MM.1S (cell line): ENCODE results near the gene MAGEB10.
"Not testable (repeated sequence)": the region's sequence is repeated elsewhere in the genome, so short reads cannot be mapped to it uniquely, and the experiment has no call there.

Source experiments
- DNase-seq: peaks from one replicate; pipeline ENCODE4 v3.0.0-alpha.2; 2015
- H2AFZ ChIP-seq: fragments of 300-600 bp; sonication (generic); 2 replicates; pipeline ENCODE4 v1.6.0; 2016; ENCODE audit warnings: antibody characterized with exemption, low read length
- H3F3A ChIP-seq: fragments of 300-600 bp; sonication (generic); 2 replicates; pipeline ENCODE4 v1.6.1; 2016; ENCODE audit warnings: mild to moderate bottlenecking, antibody characterized with exemption, low read length, moderate library complexity, mixed read lengths; ENCODE audit not compliant: insufficient read depth
- H3K27ac ChIP-seq: fragments of 300-600 bp; sonication (generic); 2 replicates; pipeline ENCODE4 v1.5.1; 2016; ENCODE audit warnings: mild to moderate bottlenecking, low read length
- H3K27me3 ChIP-seq: fragments of 300-600 bp; sonication (generic); replicated peaks from 2 replicates; pipeline ENCODE4 v1.6.0; 2016; ENCODE audit warnings: low read length; ENCODE audit not compliant: insufficient read depth
- H3K36me3 ChIP-seq: fragments of 300-600 bp; sonication (generic); replicated peaks from 2 replicates; pipeline ENCODE4 v1.6.1; 2016; ENCODE audit warnings: mild to moderate bottlenecking, low read length, mixed read lengths; ENCODE audit not compliant: insufficient read depth
- H3K4me1 ChIP-seq: fragments of 300-600 bp; sonication (generic); 2 replicates; pipeline ENCODE4 v1.6.1; 2016; ENCODE audit warnings: low read length, mixed read lengths
- H3K4me2 ChIP-seq: fragments of 300-600 bp; sonication (generic); 2 replicates; pipeline ENCODE4 v1.6.0; 2016; ENCODE audit warnings: low read depth, low read length
- H3K4me3 ChIP-seq: fragments of 300-600 bp; sonication (generic); 2 replicates; pipeline ENCODE4 v1.5.1; 2016; ENCODE audit warnings: low read length, mixed read lengths
- H3K79me2 ChIP-seq: fragments of 300-600 bp; sonication (generic); 2 replicates; pipeline ENCODE4 v1.6.1; 2016; ENCODE audit warnings: mixed run types, low read length, mixed read lengths
- H3K9ac ChIP-seq: fragments of 300-600 bp; sonication (generic); 2 replicates; pipeline ENCODE4 v1.6.1; 2016; ENCODE audit warnings: low read length, mixed read lengths
- H3K9me2 ChIP-seq: fragments of 300-600 bp; sonication (generic); replicated peaks from 2 replicates; pipeline ENCODE4 v1.6.1; 2016; ENCODE audit warnings: mild to moderate bottlenecking, low read length, mixed read lengths; ENCODE audit not compliant: insufficient read depth
- H3K9me3 ChIP-seq: fragments of 300-600 bp; sonication (generic); replicated peaks from 2 replicates; pipeline ENCODE4 v1.6.1; 2016; ENCODE audit warnings: mild to moderate bottlenecking, low read length, mixed read lengths; ENCODE audit not compliant: insufficient read depth
- H4K20me1 ChIP-seq: fragments of 300-600 bp; sonication (generic); 2 replicates; pipeline ENCODE4 v1.6.1; 2016; ENCODE audit warnings: mild to moderate bottlenecking, low read length, moderate library complexity, mixed read lengths; ENCODE audit not compliant: insufficient read depth
- EZH2 ChIP-seq: fragments of 300-600 bp; sonication (generic); optimal IDR thresholded peaks from 2 replicates; pipeline ENCODE3; 2017; ENCODE audit warnings: low read depth, mild to moderate bottlenecking, antibody characterized with exemption, low read length, mixed read lengths
- EZH2phosphoT487 ChIP-seq: fragments of 300-600 bp; sonication (generic); IDR thresholded peaks from 2 replicates; pipeline ENCODE4 v1.6.1; 2018; ENCODE audit warnings: antibody characterized with exemption, low read length
- TF ChIP-seq, protein P1 (sequence below): fragments of 300-600 bp; sonication (generic); IDR thresholded peaks from 2 replicates; pipeline ENCODE4 v1.5.1; 2016; ENCODE audit warnings: antibody characterized with exemption, low read length, mixed read lengths

The MAGEB10 gene

GRCh38 chrX:27775984-27776383 is 31.8 kb upstream of the MAGEB10 start:
- Histone ChIP-seq H3K4me1 (no peaks in the 10 kb centered on the region), H3K4me2 (no peak overlapping the region), H3K4me3 (no peak overlapping the region), H3K9ac (no peak overlapping the region), H3K36me3 (no peaks in the 10 kb centered on the region), H3K9me2 (no peaks in the 10 kb centered on the region), H3K9me3 (no peaks in the 10 kb centered on the region), H3F3A (no peaks in the 10 kb centered on the region), H4K20me1 (no peaks in the 10 kb centered on the region), H3K27ac (no peak overlapping the region), H3K27me3 (no peaks in the 10 kb centered on the region), H3K79me2 (no peaks in the 10 kb centered on the region), H2AFZ (no peak overlapping the region)
- DNase-seq: no peak
- no peak for TF ChIP-seq EZH2
- TF ChIP-seq EZH2phosphoT487: no peak
- TF ChIP-seq, protein P1, sequence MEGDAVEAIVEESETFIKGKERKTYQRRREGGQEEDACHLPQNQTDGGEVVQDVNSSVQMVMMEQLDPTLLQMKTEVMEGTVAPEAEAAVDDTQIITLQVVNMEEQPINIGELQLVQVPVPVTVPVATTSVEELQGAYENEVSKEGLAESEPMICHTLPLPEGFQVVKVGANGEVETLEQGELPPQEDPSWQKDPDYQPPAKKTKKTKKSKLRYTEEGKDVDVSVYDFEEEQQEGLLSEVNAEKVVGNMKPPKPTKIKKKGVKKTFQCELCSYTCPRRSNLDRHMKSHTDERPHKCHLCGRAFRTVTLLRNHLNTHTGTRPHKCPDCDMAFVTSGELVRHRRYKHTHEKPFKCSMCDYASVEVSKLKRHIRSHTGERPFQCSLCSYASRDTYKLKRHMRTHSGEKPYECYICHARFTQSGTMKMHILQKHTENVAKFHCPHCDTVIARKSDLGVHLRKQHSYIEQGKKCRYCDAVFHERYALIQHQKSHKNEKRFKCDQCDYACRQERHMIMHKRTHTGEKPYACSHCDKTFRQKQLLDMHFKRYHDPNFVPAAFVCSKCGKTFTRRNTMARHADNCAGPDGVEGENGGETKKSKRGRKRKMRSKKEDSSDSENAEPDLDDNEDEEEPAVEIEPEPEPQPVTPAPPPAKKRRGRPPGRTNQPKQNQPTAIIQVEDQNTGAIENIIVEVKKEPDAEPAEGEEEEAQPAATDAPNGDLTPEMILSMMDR: no peak

- no peak for TF ChIP-seq EZH2
- Histone ChIP-seq H3K9me2 (no peaks in the 10 kb centered on the region), H3K4me2 (no peak overlapping the region), H2AFZ (no peak overlapping the region), H4K20me1 (no peaks in the 10 kb centered on the region), H3K9ac (no peak overlapping the region), H3K27ac (no peak overlapping the region), H3K79me2 (no peaks in the 10 kb centered on the region), H3K36me3 (no peaks in the 10 kb centered on the region), H3K4me1 (no peaks in the 10 kb centered on the region), H3K9me3 (no peaks in the 10 kb centered on the region), H3F3A (no peaks in the 10 kb centered on the region), H3K27me3 (no peaks in the 10 kb centered on the region), H3K4me3 (no peak overlapping the region)
- no peak for DNase-seq
Observed at GRCh38 chrX:27796640-27797257, 11.0 kb upstream of the MAGEB10 start.

DNA sequence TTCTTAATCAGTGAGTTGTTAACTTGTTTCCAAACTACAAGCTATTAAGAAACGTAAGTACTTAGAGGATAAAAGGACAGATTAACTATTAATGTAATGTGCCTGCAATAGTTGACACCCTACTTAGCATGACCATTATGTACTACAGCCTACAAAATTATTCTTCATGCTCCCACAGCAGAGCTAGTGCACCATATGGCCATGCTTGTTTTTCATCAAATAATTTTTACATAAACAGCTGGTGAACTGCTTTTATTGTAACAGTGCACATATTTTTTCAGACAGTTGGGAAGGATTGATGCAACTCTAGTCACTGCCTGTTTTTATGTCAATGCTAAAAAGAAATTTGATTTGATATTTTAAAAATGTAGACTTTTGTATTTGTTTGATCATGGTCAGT is 10.2 kb upstream of the MAGEB10 start:
- no peak overlapping the region for H3K4me2 ChIP-seq
- H3K36me3 ChIP-seq: no peaks in the 10 kb centered on the region
- H3K9me3 ChIP-seq: no peaks in the 10 kb centered on the region
- no peaks in the 10 kb centered on the region for H3K27me3 ChIP-seq
- H3F3A ChIP-seq: no peaks in the 10 kb centered on the region
- DNase-seq: no peak
- no peak overlapping the region for H3K4me3 ChIP-seq
- no peaks in the 10 kb centered on the region for H3K4me1 ChIP-seq
- no peak overlapping the region for H2AFZ ChIP-seq
- TF ChIP-seq EZH2 (no peak), EZH2phosphoT487 (no peak)
- TF ChIP-seq, protein P1: no peak
- no peaks in the 10 kb centered on the region for H3K9me2 ChIP-seq
- no peak overlapping the region for H3K9ac ChIP-seq
- H4K20me1 ChIP-seq: no peaks in the 10 kb centered on the region
- no peaks in the 10 kb centered on the region for H3K79me2 ChIP-seq
- H3K27ac ChIP-seq: no peak overlapping the region

- no peak for DNase-seq
- Histone ChIP-seq H3K9ac (no peak overlapping the region), H4K20me1 (no peaks in the 10 kb centered on the region), H3K4me2 (no peak overlapping the region), H3K27ac (no peak overlapping the region), H3K27me3 (no peaks in the 10 kb centered on the region), H3K9me2 (no peaks in the 10 kb centered on the region), H3K4me3 (no peak overlapping the region), H3K36me3 (no peaks in the 10 kb centered on the region), H3K4me1 (no peaks in the 10 kb centered on the region), H3F3A (no peaks in the 10 kb centered on the region), H2AFZ (no peak overlapping the region), H3K79me2 (no peaks in the 10 kb centered on the region), H3K9me3 (no peaks in the 10 kb centered on the region)
- TF ChIP-seq, protein P1: no peak
- TF ChIP-seq EZH2: no peak
- no peak for TF ChIP-seq EZH2phosphoT487
Observed at GRCh38 chrX:27808226-27808625, 436 bp downstream of the MAGEB10 start.

DNA sequence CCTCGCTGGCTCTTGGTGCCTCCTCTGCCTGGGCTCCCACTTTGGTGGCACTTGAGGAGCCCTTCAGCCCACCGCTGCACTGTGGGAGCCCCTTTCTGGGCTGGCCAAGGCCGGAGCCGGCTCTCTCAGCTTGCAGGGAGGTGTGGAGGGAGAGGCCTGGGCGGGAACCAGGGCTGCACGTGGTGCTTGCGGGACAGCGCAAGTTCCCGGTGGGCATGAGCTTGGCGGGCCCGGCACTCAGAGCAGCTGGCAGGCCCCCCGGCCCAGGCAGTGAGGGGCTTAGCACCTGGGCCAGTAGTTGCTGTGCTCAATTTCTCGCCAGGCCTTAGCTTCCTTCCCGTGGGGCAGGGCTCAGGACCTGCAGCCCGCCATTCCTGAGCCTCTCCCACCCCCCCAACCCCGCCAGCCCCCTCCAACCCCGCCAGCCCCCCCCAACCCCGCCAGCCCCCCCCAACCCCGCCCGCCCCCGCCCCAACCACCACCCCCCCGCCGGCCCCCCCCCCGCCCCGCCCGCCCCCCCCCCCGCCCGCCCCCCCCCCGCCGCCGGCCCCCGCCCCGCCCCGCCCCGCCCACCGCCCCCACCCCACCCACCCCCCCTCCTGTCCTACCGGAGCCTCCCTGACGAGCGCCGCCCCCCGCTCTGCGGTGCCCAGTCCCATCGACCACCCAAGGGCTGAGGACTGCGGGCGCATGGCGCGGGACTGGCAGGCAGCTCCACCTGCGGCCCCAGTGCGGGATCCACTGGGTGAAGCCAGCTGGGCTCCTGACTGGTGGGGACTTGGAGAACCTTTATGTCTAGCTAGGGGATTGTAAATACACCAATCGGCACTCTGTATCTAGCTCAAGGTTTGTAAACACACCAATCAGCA is 1.4 kb downstream of the MAGEB10 start:
- not testable (repeated sequence) for H3F3A ChIP-seq, H3K79me2 ChIP-seq, H3K27ac ChIP-seq, DNase-seq, H4K20me1 ChIP-seq, H3K4me2 ChIP-seq, H2AFZ ChIP-seq, H3K9me3 ChIP-seq, H3K9me2 ChIP-seq, H3K27me3 ChIP-seq, H3K4me3 ChIP-seq, H3K4me1 ChIP-seq, H3K9ac ChIP-seq, H3K36me3 ChIP-seq
